ENCODE results near the gene IER3IP1. TPM values are rescaled to one million over a fixed set of nuclear protein-coding genes. Genes with fewer than 3 reads are reported as not detected.
"Not testable (repeated sequence)": the region's sequence is repeated elsewhere in the genome, so short reads cannot be mapped to it uniquely, and the experiment has no call there.

Gene IER3IP1
- total RNA-seq, 1 donor from 2014 or later: 17.3 TPM

GRCh38 chr18:47160256-47160655 lies 15.9 kb downstream of the IER3IP1 start:
- DNase-seq (ENCODE audit: low spot score): no peak

GRCh38 chr18:47158404-47158803 lies 17.8 kb downstream of the IER3IP1 start:
- not testable (repeated sequence) for DNase-seq (ENCODE audit: low spot score)

- DNase-seq (ENCODE audit: low spot score): peak; percentile 5
These were observed 24.7 kb downstream of the IER3IP1 start for GRCh38 chr18:47151439-47151838.

- no peak for DNase-seq (ENCODE audit: low spot score)
These were observed 25.3 kb downstream of the IER3IP1 start for GRCh38 chr18:47150824-47151366.

GRCh38 chr18:47150029-47150823 lies 25.9 kb downstream of the IER3IP1 start, which contains the start of gene HDHD2:
Gene HDHD2, minus strand, starts transcription at chr18:47150500. Its CDS starts 14,061 bp downstream, at chr18:47136439.
- DNase-seq (ENCODE audit: low spot score): peak; percentile 88

GRCh38 chr18:47149457-47150028 lies 26.6 kb downstream of the IER3IP1 start:
- peak; percentile 1 for DNase-seq (ENCODE audit: low spot score)

- DNase-seq (ENCODE audit: low spot score): no peak
These were observed 30.0 kb downstream of the IER3IP1 start for GRCh38 chr18:47146206-47146605.

- DNase-seq (ENCODE audit: low spot score): no peak
These were observed 32.2 kb downstream of the IER3IP1 start for GRCh38 chr18:47143899-47144485.

- no peak for DNase-seq (ENCODE audit: low spot score)
These were observed 33.0 kb downstream of the IER3IP1 start for GRCh38 chr18:47143153-47143552.

GRCh38 chr18:47141289-47141688 lies 34.9 kb downstream of the IER3IP1 start:
- no peak for DNase-seq (ENCODE audit: low spot score)

- DNase-seq (ENCODE audit: low spot score): no peak
These were observed 55.0 kb downstream of the IER3IP1 start for GRCh38 chr18:47121146-47121545.

GRCh38 chr18:47120428-47120827 lies 55.7 kb downstream of the IER3IP1 start:
- no peak for DNase-seq (ENCODE audit: low spot score)

- DNase-seq (ENCODE audit: low spot score): no peak
These were observed 57.2 kb downstream of the IER3IP1 start for GRCh38 chr18:47118981-47119380.

GRCh38 chr18:47115205-47115604 lies 61.0 kb downstream of the IER3IP1 start:
- no peak for DNase-seq (ENCODE audit: low spot score)

- DNase-seq (ENCODE audit: low spot score): no peak
These were observed 62.2 kb downstream of the IER3IP1 start for GRCh38 chr18:47113796-47114540.

- no peak for DNase-seq (ENCODE audit: low spot score)
These were observed 65.5 kb downstream of the IER3IP1 start for GRCh38 chr18:47110492-47111274.

GRCh38 chr18:47109720-47110119 lies 66.4 kb downstream of the IER3IP1 start:
- DNase-seq (ENCODE audit: low spot score): no peak

GRCh38 chr18:47108998-47109405 lies 67.2 kb downstream of the IER3IP1 start:
- no peak for DNase-seq (ENCODE audit: low spot score)

GRCh38 chr18:47108373-47108772 lies 67.8 kb downstream of the IER3IP1 start:
- no peak for DNase-seq (ENCODE audit: low spot score)
